HPDE6-E6E7 (cell line): Measurements from ENCODE around the gene CHCHD3.
"Not testable (repeated sequence)": the region's sequence is repeated elsewhere in the genome, so short reads cannot be mapped to it uniquely, and the experiment has no call there.

ENCODE experiments used
- DNase-seq: peaks from one replicate; pipeline ENCODE4 v3.0.0; 2011; ENCODE audit warnings: missing footprints; ENCODE audit errors: extremely low spot score

The CHCHD3 gene

DNA sequence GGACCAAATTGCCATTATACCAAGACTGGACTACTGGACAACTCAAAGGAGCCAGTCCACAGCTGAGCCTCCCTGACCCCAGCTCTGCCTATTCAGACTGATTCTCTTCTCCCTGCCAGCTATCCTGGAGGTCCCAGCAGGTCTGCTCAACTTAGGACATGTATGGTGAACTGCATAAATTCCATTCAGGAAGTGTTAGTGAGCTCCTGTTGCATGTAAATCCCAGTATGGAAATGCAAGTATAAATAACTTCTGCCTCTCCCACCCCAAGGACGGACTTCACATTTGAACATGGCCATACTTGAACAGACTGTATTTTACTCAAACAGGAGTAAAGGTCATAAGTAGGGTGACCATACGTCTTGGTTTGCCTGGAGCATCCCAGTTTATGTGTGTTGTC, 128.4 kb downstream of the CHCHD3 start:
- no peak for DNase-seq

DNA sequence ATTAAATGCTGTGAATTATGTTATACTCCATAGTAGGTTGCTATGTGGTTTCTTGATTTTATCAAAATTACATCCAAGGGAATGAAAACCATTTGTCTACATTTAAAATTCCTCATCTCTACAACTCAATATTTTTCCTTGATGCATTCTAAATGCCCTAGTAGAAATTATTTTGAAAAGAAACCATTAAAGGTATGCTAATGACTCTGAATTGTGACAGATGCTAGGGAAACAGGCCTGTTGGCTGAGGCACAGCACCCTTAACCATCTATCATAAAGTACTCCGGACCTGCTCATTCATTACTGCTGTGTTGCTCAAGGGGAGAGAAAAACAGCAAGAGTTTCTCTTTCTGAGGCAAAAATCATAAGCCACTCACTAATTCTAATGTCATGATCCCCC, 131.2 kb downstream of the CHCHD3 start:
- DNase-seq = no peak

- no peak for DNase-seq
These were observed 134.9 kb downstream of the CHCHD3 start for GRCh38 chr7:132947011-132947410.

GRCh38 chr7:132944774-132945173, 137.1 kb downstream of the CHCHD3 start:
- no peak for DNase-seq

DNA sequence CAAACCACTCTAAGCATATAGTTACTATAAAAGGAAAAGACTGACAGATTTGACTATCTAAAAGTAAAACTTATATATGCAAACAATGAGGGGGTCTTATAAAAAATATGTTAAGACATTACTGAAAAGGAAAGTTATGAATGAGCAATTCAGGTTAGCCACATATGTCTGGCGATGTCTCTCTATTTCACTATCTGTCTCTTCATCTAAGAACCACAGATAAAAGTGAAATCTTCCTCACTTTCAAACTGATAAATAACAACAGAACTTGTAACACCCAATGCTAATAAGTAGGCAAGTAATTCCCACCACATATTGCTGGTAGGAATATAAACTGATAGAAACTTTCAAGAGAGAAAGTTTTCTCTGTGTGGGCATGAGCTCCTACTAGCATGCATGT, 138.2 kb downstream of the CHCHD3 start:
- DNase-seq = no peak

DNA sequence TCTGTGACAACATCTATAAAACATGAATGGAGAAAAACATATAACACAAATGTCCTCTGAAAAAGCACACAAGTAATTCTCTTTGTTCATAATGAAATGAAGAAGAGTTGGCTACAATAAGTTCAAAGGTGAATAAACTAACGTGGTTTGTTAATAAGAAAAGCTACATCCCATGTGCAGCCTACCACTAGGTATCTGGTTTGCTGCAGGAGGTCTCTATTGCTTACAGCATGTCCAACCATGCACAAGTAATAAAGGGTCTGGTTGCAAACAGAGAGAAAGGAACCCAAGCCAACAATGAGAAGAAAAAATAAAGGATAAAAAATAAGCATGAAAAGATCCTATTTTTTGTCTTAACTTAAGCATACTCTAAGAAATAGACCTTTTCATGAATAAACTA, 139.2 kb downstream of the CHCHD3 start:
- DNase-seq = no peak

DNA sequence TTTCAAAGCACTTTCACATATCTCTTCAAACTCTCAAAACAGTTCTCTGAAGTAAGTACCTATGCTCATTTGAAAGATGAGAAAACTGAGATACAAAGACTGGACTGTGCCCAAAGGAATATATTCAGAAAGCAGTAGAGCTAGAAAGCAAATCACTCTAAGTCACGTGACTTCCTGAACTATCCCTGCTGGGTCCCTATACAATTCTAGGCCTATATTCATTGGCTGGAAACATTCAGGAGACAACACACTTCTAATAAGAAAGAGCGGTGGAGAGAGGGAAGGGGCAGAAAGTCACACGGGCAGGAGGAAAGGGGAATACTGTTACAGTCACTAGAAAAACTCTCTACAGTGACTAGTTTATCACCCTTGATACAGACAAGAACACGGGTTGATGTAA, 140.0 kb downstream of the CHCHD3 start:
- no peak for DNase-seq

- no peak for DNase-seq
These were observed 140.5 kb downstream of the CHCHD3 start for GRCh38 chr7:132941428-132941827.

DNA sequence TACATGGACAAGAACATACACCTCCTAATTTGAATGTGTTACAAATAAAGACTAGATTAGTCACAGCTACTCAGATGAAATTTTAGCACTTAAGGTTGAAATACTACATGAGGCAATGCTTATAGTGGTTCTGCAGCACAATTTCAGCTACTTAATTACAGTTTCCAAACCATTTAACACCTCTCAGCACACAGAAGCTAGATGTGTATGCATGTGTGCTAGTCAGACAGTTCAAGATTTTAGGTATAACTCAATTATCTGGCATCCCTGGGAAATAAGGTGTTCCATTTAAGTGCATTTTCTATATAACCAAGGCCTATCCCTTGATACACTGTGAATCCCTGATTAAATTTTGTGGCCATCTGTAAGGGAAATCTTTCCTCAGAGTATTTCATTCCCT, 141.8 kb downstream of the CHCHD3 start:
- no peak for DNase-seq

GRCh38 chr7:132939495-132939894, 142.4 kb downstream of the CHCHD3 start:
- no peak for DNase-seq

DNA sequence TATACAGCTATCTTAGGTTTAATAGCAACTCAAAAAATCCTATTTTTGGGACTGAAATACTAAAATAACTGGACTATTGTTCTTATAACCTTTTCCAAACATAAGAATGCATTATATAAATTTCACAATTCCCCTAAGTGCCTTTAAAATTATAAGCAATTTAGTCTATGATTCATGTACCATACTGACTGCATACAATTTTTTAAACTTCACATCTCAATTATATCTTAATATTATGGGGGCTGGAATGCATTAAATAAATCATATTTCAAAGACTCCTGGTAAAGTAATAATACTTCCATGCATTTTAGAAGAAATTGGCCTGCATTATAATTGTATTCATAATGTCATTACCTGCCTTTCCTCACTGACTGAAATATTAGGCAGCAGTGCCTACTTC, 144.6 kb downstream of the CHCHD3 start:
- no peak for DNase-seq

- no peak for DNase-seq
These were observed 146.3 kb downstream of the CHCHD3 start for GRCh38 chr7:132935608-132936007.

GRCh38 chr7:132934017-132934416, 147.9 kb downstream of the CHCHD3 start:
- no peak for DNase-seq

DNA sequence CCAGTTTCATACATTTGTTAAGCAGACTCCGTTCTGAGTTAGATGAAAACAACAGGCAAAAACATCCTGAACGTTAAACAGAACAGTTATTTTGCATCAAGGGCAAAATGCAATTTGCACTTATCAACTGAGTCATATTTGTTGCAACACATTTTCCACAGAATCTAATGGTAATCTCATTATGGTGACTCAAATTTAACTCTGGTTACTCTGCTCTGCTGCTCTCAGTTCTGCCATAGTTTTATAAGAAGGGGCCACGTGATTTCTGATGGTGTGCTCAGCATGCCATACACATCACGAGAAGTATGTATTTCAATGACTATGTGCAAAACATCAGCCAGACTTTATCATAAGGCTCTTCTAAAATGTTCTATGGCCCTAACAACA, 148.8 kb downstream of the CHCHD3 start:
- no peak for DNase-seq

GRCh38 chr7:132932296-132933071, 149.4 kb downstream of the CHCHD3 start:
- DNase-seq = no peak

- no peak for DNase-seq
These were observed 151.0 kb downstream of the CHCHD3 start for GRCh38 chr7:132930881-132931280.

DNA sequence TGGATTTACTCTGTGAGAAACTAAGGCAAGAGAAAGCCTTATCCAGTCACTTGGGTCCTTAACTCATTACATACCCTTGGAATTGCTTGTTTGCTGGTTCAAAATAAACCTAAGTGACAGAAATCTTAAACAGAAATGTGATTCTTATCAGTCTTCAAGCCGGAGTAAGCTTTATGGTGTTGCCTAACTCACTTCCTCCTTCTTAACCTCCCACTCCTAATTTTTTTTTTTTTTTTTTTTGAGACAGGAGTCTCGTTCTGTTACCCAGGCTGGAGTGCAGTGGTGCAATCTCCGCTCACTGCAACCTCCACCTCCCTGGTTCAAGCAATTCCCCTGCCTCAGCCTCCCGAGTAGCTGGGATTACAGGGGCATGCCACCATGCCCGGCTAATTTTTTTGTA, 151.9 kb downstream of the CHCHD3 start:
- DNase-seq = not testable (repeated sequence)

GRCh38 chr7:132919771-132920170, 162.1 kb downstream of the CHCHD3 start:
- no peak for DNase-seq

- no peak for DNase-seq
These were observed 166.2 kb downstream of the CHCHD3 start for GRCh38 chr7:132915647-132916046.

DNA sequence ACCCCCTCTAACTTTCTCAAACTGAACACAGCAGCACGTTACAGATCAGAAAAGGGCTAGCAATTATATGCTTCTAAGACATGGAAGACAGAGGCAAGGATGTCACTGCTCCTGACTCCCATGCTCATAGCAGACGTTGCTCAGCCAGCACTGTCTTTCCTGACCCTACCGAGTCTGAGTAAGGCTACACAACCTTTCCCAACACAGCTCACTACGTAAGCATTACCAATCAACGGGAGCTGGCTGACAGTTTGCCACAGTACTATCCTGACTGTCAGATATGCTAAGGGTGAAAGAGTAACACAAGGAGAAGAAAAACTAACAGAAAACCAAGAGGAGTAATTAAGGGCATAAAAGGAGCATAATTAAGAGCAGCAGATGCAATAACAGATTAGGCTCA, 171.2 kb downstream of the CHCHD3 start:
- DNase-seq = no peak

- no peak for DNase-seq
These were observed 174.4 kb downstream of the CHCHD3 start for GRCh38 chr7:132907380-132907940.

GRCh38 chr7:132906193-132906835, 175.6 kb downstream of the CHCHD3 start:
- no peak for DNase-seq

DNA sequence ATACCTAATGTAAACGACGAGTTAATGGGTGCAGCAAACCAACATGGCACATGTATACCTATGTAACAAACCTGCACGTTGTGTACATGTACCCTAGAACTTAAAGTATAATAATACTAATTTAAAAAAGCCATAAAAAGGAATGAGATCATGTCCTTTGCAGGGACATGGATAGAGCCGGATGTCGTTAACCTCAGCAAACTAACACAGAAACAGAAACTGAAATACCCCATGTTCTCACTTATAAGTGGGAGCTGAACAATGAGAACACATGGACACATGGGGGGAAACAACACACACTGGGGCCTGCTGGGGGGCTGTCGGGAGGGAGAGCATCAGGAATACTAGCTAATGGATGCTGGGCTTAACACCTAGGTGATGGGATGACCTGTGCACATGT, 176.8 kb downstream of the CHCHD3 start:
- not testable (repeated sequence) for DNase-seq
